H1 (cell line): ENCODE data around the gene PARP14. TPM values are rescaled to one million over a fixed set of nuclear protein-coding genes. Genes with fewer than 3 reads are reported as not detected.

Source experiments
- CTCF ChIA-PET: fragments of 300-600 bp; sonication (Branson Sonifier 250); formaldehyde crosslinking; loops from one replicate; lab custom pipeline; 2021; ENCODE audit not compliant: partially characterized antibody; lab: Charles Lee
- POLR2A ChIA-PET: fragments of 300-600 bp; sonication (Branson Sonifier 250); formaldehyde crosslinking; loops from one replicate; lab custom pipeline; 2021; ENCODE audit warnings: inconsistent platforms; ENCODE audit not compliant: partially characterized antibody; lab: Charles Lee
- DNase-seq, 2 experiments: peaks; one replicate each; pipeline versions ENCODE4 v3.0.0 to v3.0.0-alpha.2; 2010 to 2022; ENCODE audit warnings: low spot score in 2 of 2, low read depth in 1 of 2, mixed read lengths in 1 of 2
- FAIRE-seq: peaks from 2 replicates; lab custom pipeline; 2011; peaks lifted over from hg19 to GRCh38; lab: Jason Lieb, UNC
- H2AFZ ChIP-seq: 2 replicates; pipeline ENCODE4 v1.8.1; 2012; ENCODE audit warnings: low read length, inconsistent platforms
- H2AK5ac ChIP-seq: 2 replicates; pipeline ENCODE4 v1.6.1; 2013; ENCODE audit warnings: low read depth, low read length
- H2BK120ac ChIP-seq: replicated peaks from 2 replicates; pipeline ENCODE3; 2013; ENCODE audit warnings: low read depth, low read length, inconsistent platforms
- H2BK12ac ChIP-seq: 2 replicates; pipeline ENCODE4 v1.6.1; 2013; ENCODE audit warnings: low read depth, low read length
- H2BK15ac ChIP-seq: 2 replicates; pipeline ENCODE4 v1.6.1; 2013; ENCODE audit warnings: low read length
- H2BK20ac ChIP-seq: 2 replicates; pipeline ENCODE4 v1.6.1; 2013; ENCODE audit warnings: low read length
- H2BK5ac ChIP-seq: 2 replicates; pipeline ENCODE4 v1.6.1; 2013; ENCODE audit warnings: low read depth, low read length
- H3K14ac ChIP-seq: 2 replicates; pipeline ENCODE4 v1.6.1; 2013; ENCODE audit warnings: inconsistent platforms; ENCODE audit not compliant: insufficient read length
- H3K18ac ChIP-seq: 2 replicates; pipeline ENCODE4 v1.6.1; 2013; ENCODE audit warnings: low read length; ENCODE audit errors: extremely low read depth
- H3K23ac ChIP-seq: 2 replicates; pipeline ENCODE4 v1.6.1; 2013; ENCODE audit warnings: inconsistent platforms; ENCODE audit not compliant: insufficient read length
- H3K23me2 ChIP-seq: 2 replicates; pipeline ENCODE4 v1.6.1; 2013; ENCODE audit warnings: low read depth, low read length
- H3K27ac ChIP-seq: 2 replicates; pipeline ENCODE4 v1.6.1; 2011; ENCODE audit warnings: low read depth, low read length, inconsistent platforms
- H3K27me3 ChIP-seq, 4 experiments: replicated peaks in 1 of 4; 1 replicate in 1 of 4; 2 replicates in 3 of 4; pipeline versions ENCODE4 v1.6.1 to v1.8.1; 2011 to 2013; ENCODE audit warnings: low read length in 3 of 4, mild to moderate bottlenecking in 3 of 4, inconsistent platforms in 2 of 4, mixed read lengths in 2 of 4, moderate library complexity in 1 of 4; ENCODE audit not compliant: control insufficient read depth in 3 of 4, insufficient read depth in 3 of 4; ENCODE audit errors: extremely low read depth in 1 of 4
- H3K36me3 ChIP-seq, 4 experiments: 2 replicates each; pipeline versions ENCODE4 v1.6.1 to v1.8.1; 2011 to 2013; ENCODE audit warnings: mild to moderate bottlenecking in 4 of 4, low read length in 3 of 4, moderate library complexity in 2 of 4, control low read depth in 1 of 4, inconsistent platforms in 1 of 4; ENCODE audit not compliant: insufficient read depth in 4 of 4, control insufficient read depth in 2 of 4
- H3K4ac ChIP-seq: replicated peaks from 2 replicates; pipeline ENCODE3; 2013; ENCODE audit warnings: low read length, low read depth, mixed read lengths, inconsistent platforms; ENCODE audit not compliant: insufficient read length
- H3K4me1 ChIP-seq, 4 experiments: replicated peaks in 1 of 4; 1 replicate in 1 of 4; 2 replicates in 3 of 4; pipeline versions ENCODE4 v1.6.1 to v1.8.1; 2011 to 2013; ENCODE audit warnings: low read length in 3 of 4, inconsistent platforms in 2 of 4, mixed read lengths in 1 of 4; ENCODE audit not compliant: insufficient read depth in 4 of 4, control insufficient read depth in 3 of 4
- H3K4me2 ChIP-seq, 2 experiments: 2 replicates each; pipeline versions ENCODE4 v1.6.1 to v1.8.1; 2011 to 2013; ENCODE audit warnings: low read depth in 2 of 2, low read length in 2 of 2, control low read depth in 1 of 2, inconsistent platforms in 1 of 2, mild to moderate bottlenecking in 1 of 2; ENCODE audit not compliant: insufficient read depth in 1 of 2
- H3K4me3 ChIP-seq, 4 experiments: fragments of 200-600, 300-600 bp in 1 of 4; sonication (generic), shearing (Covaris generic), sonication (Bioruptor Twin) in 1 of 4; 2 replicates each; pipeline versions ENCODE4 v1.5.1 to v1.8.1; 2011 to 2016; ENCODE audit warnings: low read length in 4 of 4, low read depth in 3 of 4, control low read depth in 2 of 4, inconsistent platforms in 2 of 4, mild to moderate bottlenecking in 2 of 4, mixed read lengths in 1 of 4, moderate library complexity in 1 of 4; ENCODE audit not compliant: insufficient read depth in 2 of 4; ENCODE audit errors: extremely low read depth in 1 of 4
- H3K56ac ChIP-seq: replicated peaks from 2 replicates; pipeline ENCODE3; 2013; ENCODE audit warnings: low read depth, mild to moderate bottlenecking, mixed read lengths, low read length, inconsistent platforms; ENCODE audit not compliant: insufficient read length
- H3K79me1 ChIP-seq: 2 replicates; pipeline ENCODE4 v1.6.1; 2013; ENCODE audit warnings: low read depth, low read length, control low read depth
- H3K79me2 ChIP-seq, 2 experiments: 2 replicates each; pipeline versions ENCODE4 v1.6.1 to v1.8.1; 2012 to 2013; ENCODE audit warnings: low read length in 2 of 2, mild to moderate bottlenecking in 2 of 2, inconsistent platforms in 1 of 2; ENCODE audit not compliant: insufficient read depth in 2 of 2, control insufficient read depth in 1 of 2
- H3K9ac ChIP-seq, 4 experiments: replicated peaks in 1 of 4; 1 replicate in 1 of 4; 2 replicates in 3 of 4; pipeline versions ENCODE4 v1.6.1 to v1.8.1; 2011 to 2013; ENCODE audit warnings: low read depth in 3 of 4, low read length in 3 of 4, control low read depth in 2 of 4, mild to moderate bottlenecking in 2 of 4, moderate library complexity in 2 of 4, inconsistent platforms in 1 of 4; ENCODE audit errors: extremely low read depth in 1 of 4
- H3K9me3 ChIP-seq, 2 experiments: 2 replicates each; pipeline versions ENCODE4 v1.6.1 to v1.8.1; 2012 to 2013; ENCODE audit warnings: mild to moderate bottlenecking in 2 of 2, moderate library complexity in 2 of 2, control low read depth in 1 of 2, inconsistent platforms in 1 of 2, low read depth in 1 of 2, low read length in 1 of 2, mixed read lengths in 1 of 2; ENCODE audit not compliant: insufficient read depth in 2 of 2
- H4K20me1 ChIP-seq, 2 experiments: replicated peaks in 1 of 2; 2 replicates each; pipeline versions ENCODE3 to v1.8.1; 2011 to 2013; ENCODE audit warnings: inconsistent platforms in 2 of 2, low read length in 2 of 2, mild to moderate bottlenecking in 1 of 2; ENCODE audit not compliant: insufficient read depth in 2 of 2, control insufficient read depth in 1 of 2
- H4K5ac ChIP-seq: 2 replicates; pipeline ENCODE4 v1.6.1; 2013; ENCODE audit warnings: low read length, low read depth, mixed read lengths, inconsistent platforms; ENCODE audit not compliant: insufficient read length
- H4K8ac ChIP-seq: 2 replicates; pipeline ENCODE4 v1.8.0; 2013; ENCODE audit warnings: mild to moderate bottlenecking, moderate library complexity, low read length, inconsistent platforms; ENCODE audit not compliant: insufficient read depth; ENCODE audit errors: extremely low read depth
- H4K91ac ChIP-seq: replicated peaks from 2 replicates; pipeline ENCODE3; 2013; ENCODE audit warnings: low read length, mixed read lengths, inconsistent platforms; ENCODE audit not compliant: insufficient read length
- CHD2 ChIP-seq: IDR thresholded peaks from 2 replicates; pipeline ENCODE4 v1.6.1; 2012; ENCODE audit warnings: low read length, improper control_type of control experiment
- MAFK ChIP-seq: IDR thresholded peaks from 2 replicates; pipeline ENCODE4 v1.6.1; 2012; ENCODE audit warnings: low read depth, mild to moderate bottlenecking, improper control_type of control experiment, low read length
- POLR2AphosphoS5 ChIP-seq: IDR thresholded peaks from 2 replicates; pipeline ENCODE4 v1.6.1; 2011; ENCODE audit warnings: low read depth, low read length
- SP2 ChIP-seq: IDR thresholded peaks from 2 replicates; pipeline ENCODE4 v1.6.1; 2012; ENCODE audit warnings: mild to moderate bottlenecking, low read length, inconsistent platforms
- WGBS, 2 experiments: shearing (Covaris generic) in 1 of 2; methylation state at CpG; one replicate each; pipeline versions ENCODE4 v1.1.6 to v1.1.7; 2013 to 2015; ENCODE audit warnings: low lambda C conversion rate in 2 of 2, mixed read lengths in 2 of 2, inconsistent platforms in 1 of 2, low coverage in 1 of 2, missing lambda C conversion rate in 1 of 2; ENCODE audit not compliant: insufficient replicate concordance in 2 of 2, insufficient coverage in 1 of 2, insufficient read length in 1 of 2; ENCODE audit errors: extremely low coverage in 1 of 2, missing lambda C conversion rate in 1 of 2; 5-methylcytosine and 5-hydroxymethylcytosine counted together
- polyA plus RNA-seq, 7 experiments: library from polyadenylated mRNA; depleted of rRNA in 3 of 7; stranded (reverse) in 5 of 7; unstranded in 2 of 7; fragments of >200 nt in 5 of 7; fragments of 200-250 nt in 2 of 7; gene quantifications; 1 replicate in 5 of 7; 2 replicates in 1 of 7; 4 replicates in 1 of 7; pipeline versions ENCODE4 v1.2.1 to v1.2.3, GENCODE V29; 2011 to 2013; ENCODE audit warnings: missing spikeins in 2 of 7, mixed read lengths in 2 of 7
- total RNA-seq: library from RNA; stranded (reverse); fragmentation: NEBNext Ultra II Directional; extraction: Animal tissue kit (Norgen Biotek cat#: 25700); gene quantifications from 2 replicates; pipeline ENCODE4 v1.2.1, GENCODE V29; 2021
- TF ChIP-seq, protein P1 (sequence below): IDR thresholded peaks from 2 replicates; pipeline ENCODE4 v1.6.1; 2011; ENCODE audit warnings: low read depth, mild to moderate bottlenecking, low read length; ENCODE audit not compliant: insufficient read depth

PARP14 gene
- total and polyA plus RNA-seq, 2 of the 8 experiments (the other 6 are each of a cell fraction or from before 2014, with no cell fraction given): 12.6 to 17.6 TPM

DNA sequence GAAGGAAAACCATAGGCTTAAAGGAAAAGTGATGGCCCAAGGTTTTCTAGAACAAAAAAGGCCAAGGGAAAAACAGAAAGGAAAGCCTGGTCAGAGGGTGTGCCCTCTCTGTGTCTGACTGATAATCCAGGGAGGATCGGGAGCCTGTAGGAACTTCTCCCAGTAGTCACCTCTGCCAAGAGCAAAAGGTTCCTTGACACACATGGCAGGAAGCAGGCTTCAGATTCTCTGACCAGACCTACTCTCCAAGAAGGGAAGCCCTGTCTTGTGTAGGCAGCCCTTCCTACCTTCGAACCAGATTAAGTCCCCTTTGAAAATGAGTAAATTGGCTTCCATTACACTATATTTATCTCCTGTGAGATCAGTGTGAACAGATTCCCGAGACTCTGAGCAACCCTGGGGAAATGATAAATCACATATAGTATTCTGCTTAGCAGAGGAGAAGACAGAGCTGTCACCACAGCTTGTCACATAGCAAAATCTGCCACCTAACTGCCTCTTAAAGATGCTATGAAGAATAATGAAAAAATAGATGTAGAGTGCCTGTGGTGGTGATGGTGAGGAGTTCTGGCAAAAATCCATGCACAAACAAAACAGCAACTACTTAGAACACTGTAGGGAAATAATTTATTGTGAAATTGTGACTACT is 38.8 kb downstream of the PARP14 start:
- H3K36me3 ChIP-seq: peaks cover 7 to 20% (median 9%) of the 10 kb centered on the region in 4 experiments; a peak in 6 of 8 replicates
- H2AFZ ChIP-seq: no peak overlapping the region
- no peak overlapping the region for H3K14ac ChIP-seq
- H2BK15ac ChIP-seq: no peak overlapping the region
- H2BK20ac ChIP-seq: no peak overlapping the region
- FAIRE-seq (no peak), DNase-seq (no peak)
- ChIA-PET CTCF (interaction anchor here (1.4 kb wide), 1 partner anchor 20 kb away, joined by 3 read pairs; no protein-coding TSS in a partner anchor), POLR2A (no interaction called here)
- H3K9ac ChIP-seq: no peak overlapping the region
- H2AK5ac ChIP-seq: no peak overlapping the region
- H4K8ac ChIP-seq: no peak overlapping the region
- no peaks in the 10 kb centered on the region for H3K27me3 ChIP-seq
- no peak overlapping the region for H2BK12ac ChIP-seq
- no peak overlapping the region for H3K27ac ChIP-seq
- no peak overlapping the region for H3K56ac ChIP-seq
- no peak overlapping the region for H4K5ac ChIP-seq
- no peaks in the 10 kb centered on the region for H3K4me1 ChIP-seq
- no peak overlapping the region for H4K91ac ChIP-seq
- no peaks in the 10 kb centered on the region for H3K23me2 ChIP-seq
- WGBS, 2 experiments: 84% methylated on average over 3 of the region's 3 CpGs; no CpG with 5 or more reads in 1 of the 2 experiments
- no peak overlapping the region for H2BK120ac ChIP-seq
- no peak overlapping the region for H3K18ac ChIP-seq
- no peaks in the 10 kb centered on the region for H3K79me1 ChIP-seq
- no peak overlapping the region for H3K4me2 ChIP-seq
- H2BK5ac ChIP-seq: no peak overlapping the region
- H3K79me2 ChIP-seq: no peaks in the 10 kb centered on the region
- TF ChIP-seq MAFK (no peak), POLR2AphosphoS5 (no peak), CHD2 (no peak), SP2 (no peak)
- TF ChIP-seq, protein P1, sequence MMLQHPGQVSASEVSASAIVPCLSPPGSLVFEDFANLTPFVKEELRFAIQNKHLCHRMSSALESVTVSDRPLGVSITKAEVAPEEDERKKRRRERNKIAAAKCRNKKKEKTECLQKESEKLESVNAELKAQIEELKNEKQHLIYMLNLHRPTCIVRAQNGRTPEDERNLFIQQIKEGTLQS: no peak
- H3K4ac ChIP-seq: no peak overlapping the region
- H3K23ac ChIP-seq: no peak overlapping the region
- H3K9me3 ChIP-seq: no peaks in the 10 kb centered on the region; a peak in 1 of 4 replicates
- no peaks in the 10 kb centered on the region for H4K20me1 ChIP-seq
- H3K4me3 ChIP-seq: no peak overlapping the region
